NCI-H2081 (cell line): ENCODE results near the gene SMIM31.

Experiments
- DNase-seq, 2 experiments: peaks; one replicate each; lab custom pipeline; 2025; lab: John Stamatoyannopoulos, UW

The SMIM31 gene

DNA sequence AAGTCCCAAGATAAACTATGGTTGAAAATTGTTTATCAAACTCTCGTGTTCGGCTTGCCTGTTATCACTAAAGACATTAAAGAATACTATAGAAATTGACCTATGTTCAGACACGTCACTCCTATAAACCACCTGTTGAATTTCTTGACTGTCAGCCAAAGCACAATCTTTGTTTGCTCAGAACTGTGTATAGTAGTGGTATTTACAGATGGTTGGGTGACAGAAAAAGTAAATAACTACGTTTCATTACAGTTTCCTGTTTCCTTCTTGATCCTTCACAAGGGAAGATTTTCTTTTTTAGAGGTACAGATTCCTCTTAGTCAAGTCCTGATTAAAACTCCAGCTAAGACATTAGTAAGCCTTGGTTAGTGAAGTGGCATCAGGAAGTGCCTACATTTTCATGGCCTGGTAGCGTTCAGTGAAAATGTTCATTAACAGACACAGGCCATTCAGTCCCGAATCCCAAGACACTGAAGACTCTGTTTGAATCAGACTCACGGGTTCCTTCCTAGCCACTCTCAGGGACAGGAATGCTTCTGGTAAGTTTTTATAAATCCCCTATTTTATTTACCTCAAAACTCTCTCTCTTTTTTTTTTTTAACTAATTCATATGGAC is at the start of gene SMIM31:
Gene SMIM31, plus strand, starts transcription at position 259 of the 616 bp plus-strand sequence. CDS start 16,313 bp downstream, outside the sequence.
- peak in 1 of 2 experiments; percentile 46 for DNase-seq

GRCh38 chr4:164706675-164707074 is 47.3 kb upstream of the SMIM31 start:
- no peak for DNase-seq

GRCh38 chr4:164716901-164717300 is 37.0 kb upstream of the SMIM31 start:
- no peak for DNase-seq

GRCh38 chr4:164718827-164719226 is 35.1 kb upstream of the SMIM31 start:
- DNase-seq, result no peak

- DNase-seq, result no peak
Observed at GRCh38 chr4:164725066-164725465, 28.9 kb upstream of the SMIM31 start.

- no peak for DNase-seq
Observed at GRCh38 chr4:164730705-164731393, 23.1 kb upstream of the SMIM31 start.

DNA sequence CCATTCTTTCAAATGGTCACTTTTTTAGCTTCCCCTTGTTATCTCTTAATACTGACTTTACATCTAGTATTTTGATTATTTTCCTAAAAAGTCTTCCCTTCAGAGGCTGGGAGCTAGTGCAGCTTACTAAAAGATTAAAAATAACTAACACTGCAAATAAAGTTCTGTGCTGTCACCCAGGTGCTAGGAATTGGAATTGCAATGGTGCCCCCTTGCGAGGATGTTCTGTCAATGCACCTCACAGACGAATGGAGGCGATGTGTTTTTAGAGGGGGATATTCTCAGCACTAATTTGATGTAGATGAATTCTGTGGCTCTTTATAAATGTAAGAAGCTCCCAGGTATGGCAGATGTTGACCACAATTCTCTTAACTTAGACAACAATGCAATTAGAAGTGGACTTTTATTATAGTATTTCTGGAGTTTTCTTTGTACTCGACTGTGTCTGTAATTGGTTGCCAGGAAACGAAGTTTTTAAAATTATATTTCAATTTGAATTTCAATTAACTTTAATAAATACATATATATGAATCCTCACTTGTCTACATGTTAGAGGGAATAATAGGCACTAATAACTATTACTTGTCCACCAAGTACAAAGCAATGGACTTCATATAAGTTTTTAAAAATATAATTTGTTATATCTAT is 22.0 kb upstream of the SMIM31 start:
- DNase-seq, result peak; percentile 31 to 33

DNA sequence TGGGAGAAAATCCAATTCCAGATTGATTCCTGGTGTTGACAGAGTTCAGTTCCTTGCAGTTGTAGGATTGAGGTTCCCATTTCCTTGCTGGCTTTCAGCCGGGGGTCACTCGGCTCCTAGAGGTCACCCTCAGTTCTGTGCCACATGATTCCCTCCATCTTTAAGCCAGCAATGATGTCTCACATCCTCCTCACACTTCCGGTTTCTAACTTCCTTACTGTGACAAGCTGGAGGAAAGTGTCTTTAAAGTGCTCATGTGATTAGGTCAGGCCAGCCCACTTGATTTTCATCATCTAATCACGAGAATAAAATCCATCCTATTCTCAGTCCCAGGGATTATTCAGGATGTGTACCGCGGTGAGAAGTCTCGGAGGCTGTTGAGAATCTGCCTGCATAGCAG is 19.4 kb upstream of the SMIM31 start:
- DNase-seq, result no peak

- DNase-seq, result peak in 1 of 2 experiments; percentile 14
Observed at GRCh38 chr4:164748375-164748774, 5.6 kb upstream of the SMIM31 start.

DNA sequence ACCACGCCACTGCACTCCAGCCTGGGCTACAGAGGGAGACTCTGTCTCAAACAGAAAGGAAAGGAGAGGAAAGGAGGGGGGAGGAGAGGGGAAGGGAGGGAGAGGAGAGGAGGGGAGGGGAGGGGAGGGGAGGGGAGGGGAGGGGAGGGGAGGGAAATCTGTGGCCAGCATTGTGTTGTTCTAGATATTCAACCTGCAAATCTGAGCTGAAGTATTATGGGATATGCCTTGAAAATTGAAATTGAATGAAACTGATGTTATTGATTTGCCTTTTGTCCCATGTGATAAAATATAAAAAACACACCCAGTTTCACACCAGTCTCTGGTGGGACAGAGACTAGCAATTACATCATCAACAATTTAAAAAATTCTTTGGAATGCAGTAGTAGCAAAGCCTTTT is 1.5 kb downstream of the SMIM31 start:
- no peak for DNase-seq

GRCh38 chr4:164756686-164757085 is 2.8 kb downstream of the SMIM31 start:
- no peak for DNase-seq

DNA sequence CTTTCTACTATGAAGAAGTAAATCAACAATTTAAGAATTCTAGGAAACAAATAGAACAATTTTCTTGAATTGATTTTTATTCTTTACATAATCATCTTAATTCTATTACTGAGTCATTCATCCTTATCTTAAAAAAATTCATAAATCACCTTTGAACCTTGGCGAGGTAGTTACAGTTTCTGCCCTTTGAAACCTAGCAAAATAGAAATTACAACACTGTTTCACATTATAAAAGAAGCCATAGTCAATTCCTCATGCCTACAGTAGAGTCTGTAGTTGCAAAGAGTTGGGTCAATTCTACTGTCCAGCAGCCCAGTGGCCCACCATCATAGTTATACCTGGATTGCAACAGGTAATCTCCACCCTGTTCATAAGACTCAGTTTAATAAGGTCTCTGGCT is 7.3 kb downstream of the SMIM31 start:
- DNase-seq, result no peak

- DNase-seq, result no peak
Observed at GRCh38 chr4:164761746-164762275, 7.9 kb downstream of the SMIM31 start.

DNA sequence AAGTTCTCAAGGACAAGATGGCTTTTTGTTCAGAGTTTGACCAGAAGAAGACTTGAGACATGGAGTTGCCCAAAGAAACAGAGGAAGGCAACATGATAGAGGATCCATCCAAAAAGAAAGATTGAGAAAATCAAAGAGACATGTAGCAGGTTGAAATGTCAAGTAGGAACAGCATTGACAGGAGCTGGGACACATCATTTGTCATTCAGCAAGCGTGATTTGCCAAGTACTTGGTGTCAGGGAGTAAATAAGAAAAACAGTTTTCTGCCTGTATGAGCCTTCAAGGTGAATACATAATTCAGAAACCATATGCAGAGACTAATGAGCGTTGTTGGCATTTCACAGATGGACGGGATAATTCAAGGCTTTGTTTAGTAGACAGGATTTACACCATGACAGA is 11.2 kb downstream of the SMIM31 start:
- no peak for DNase-seq

DNA sequence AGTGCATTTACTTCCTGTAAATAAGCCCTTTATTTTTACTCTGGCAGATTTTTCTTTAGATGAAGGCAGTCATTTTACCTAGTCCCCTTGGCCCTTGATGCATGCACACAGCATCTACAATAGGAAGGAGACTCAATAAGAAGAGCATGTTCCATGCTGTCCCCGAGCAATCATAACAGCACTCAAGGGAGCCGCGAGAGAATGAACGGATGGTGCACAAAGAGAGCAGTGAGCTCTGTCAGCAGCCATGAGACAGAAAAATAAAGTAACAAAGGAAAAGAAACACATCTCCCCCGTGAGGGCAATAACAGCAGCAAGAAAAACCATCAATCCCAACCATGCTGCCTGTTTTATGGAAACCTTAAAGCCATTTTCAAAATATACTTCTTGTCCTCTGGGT is 11.9 kb downstream of the SMIM31 start:
- no peak for DNase-seq

GRCh38 chr4:164768516-164768915 is 14.6 kb downstream of the SMIM31 start:
- peak in 1 of 2 experiments; percentile 7 for DNase-seq

- peak in 1 of 2 experiments; percentile 60 for DNase-seq
Observed at GRCh38 chr4:164770010-164770724, 16.2 kb downstream of the SMIM31 start.

DNA sequence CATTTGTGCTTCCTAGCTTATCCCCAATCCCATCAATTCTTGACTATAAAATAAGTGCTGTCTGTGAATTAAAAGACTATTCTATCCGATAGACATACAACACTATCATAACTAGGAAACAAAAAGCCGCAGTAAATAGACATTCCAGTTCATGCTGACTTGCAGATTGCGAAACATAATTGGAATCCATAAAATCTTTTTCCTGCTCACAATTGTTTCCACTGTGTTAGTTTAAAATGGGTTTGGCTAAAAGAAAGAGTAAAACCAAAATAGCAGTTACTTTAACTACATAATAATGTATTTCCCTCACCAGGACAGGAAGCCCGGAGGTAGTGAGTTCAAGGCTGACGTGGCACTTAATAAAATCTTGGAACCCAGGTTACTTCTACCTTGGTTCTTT is 17.2 kb downstream of the SMIM31 start:
- no peak for DNase-seq

- no peak for DNase-seq
Observed at GRCh38 chr4:164772076-164772475, 18.1 kb downstream of the SMIM31 start.

DNA sequence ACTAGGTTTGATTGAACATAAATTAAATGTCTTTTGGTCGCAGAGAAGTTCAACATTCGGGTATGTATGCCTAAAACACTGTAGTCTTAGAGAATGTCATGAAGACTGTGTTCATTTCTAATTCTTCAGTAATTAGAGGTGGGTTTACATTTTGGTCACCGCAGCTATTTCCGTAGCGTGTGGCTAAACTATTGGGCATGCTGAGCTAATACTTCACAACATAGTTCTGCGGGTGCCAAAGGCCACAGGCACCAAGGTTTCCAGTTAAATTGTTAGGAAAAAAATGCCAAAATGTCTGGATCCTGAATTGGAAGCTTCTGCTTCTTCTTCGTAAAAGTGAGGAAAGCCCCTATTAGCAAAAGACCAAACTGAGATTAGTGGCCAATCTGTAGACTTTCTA is 25.1 kb downstream of the SMIM31 start:
- no peak for DNase-seq

GRCh38 chr4:164779811-164780216 is 25.9 kb downstream of the SMIM31 start:
- DNase-seq, result peak; percentile 16 to 48

DNA sequence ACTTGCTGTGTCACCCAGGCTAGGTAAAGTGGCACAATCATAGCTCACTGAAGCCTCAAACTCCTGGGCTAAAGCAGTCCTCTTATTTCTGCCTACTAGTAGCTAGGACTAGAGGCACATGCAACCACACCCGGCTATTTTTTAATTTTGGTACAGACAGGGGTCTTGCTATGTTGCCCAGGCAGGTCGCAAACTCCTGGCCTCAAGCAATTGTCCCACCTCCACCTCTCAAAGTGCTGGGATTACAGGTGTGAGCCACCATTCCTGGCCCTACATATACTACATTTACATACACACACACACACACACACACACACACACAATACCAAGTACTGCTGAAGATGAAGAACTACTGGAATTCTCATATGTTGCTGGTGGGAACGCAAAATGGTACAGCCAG is 26.9 kb downstream of the SMIM31 start:
- DNase-seq, result no peak
